RWPE1 (cell line): ENCODE measurements around the gene AGT.

ENCODE experiments used
- CTCF ChIA-PET: fragments of 350-600 bp; sonication (Branson Sonifier 250); formaldehyde crosslinking; extraction: SDS; loops from one replicate; lab custom pipeline; 2021; lab: Yijun Ruan, JAX
- POLR2A ChIA-PET: fragments of 400-600 bp; formaldehyde crosslinking; extraction: SDS; loops from one replicate; lab custom pipeline; 2020; ENCODE audit warnings: antibody characterized with exemption; ENCODE audit not compliant: low non-redundant PET; lab: Yijun Ruan, JAX
- DNase-seq: peaks from one replicate; pipeline ENCODE4 v3.0.0; 2012; ENCODE audit warnings: low spot score
- H3K27ac ChIP-seq: fragments of 450-650 bp; 2 replicates; pipeline ENCODE4 v1.5.1; 2017
- CTCF ChIP-seq: fragments of 450-650 bp; conservative IDR thresholded peaks from 2 replicates; pipeline ENCODE4 v1.5.1; 2017; ENCODE audit warnings: low read depth, mild to moderate bottlenecking

AGT gene

GRCh38 chr1:230757856-230758708 is 44.2 kb upstream of the AGT start:
- DNase-seq = no peak
- ChIA-PET CTCF (no interaction called here), POLR2A (interaction anchor here (0.6 kb wide), 1 partner anchor 90 kb away, joined by 3 read pairs; no protein-coding TSS in a partner anchor)
- no peak overlapping the region for H3K27ac ChIP-seq
- no peak for TF ChIP-seq CTCF

- POLR2A ChIA-PET = no interaction called here
- CTCF ChIA-PET = interaction anchor here (0.6 kb wide), 1 partner anchor 82 kb away, joined by 3 read pairs; no protein-coding TSS in a partner anchor
- TF ChIP-seq CTCF = no peak
- H3K27ac ChIP-seq = no peak overlapping the region
- DNase-seq = no peak
These were observed 40.9 kb upstream of the AGT start for GRCh38 chr1:230754796-230755195.

- CTCF ChIA-PET = interaction anchor here (0.6 kb wide), 1 partner anchor 376 kb away, joined by 4 read pairs; no protein-coding TSS in a partner anchor
- peak; percentile 51 for DNase-seq
- POLR2A ChIA-PET = no interaction called here
- H3K27ac ChIP-seq = peak overlapping the region; percentile 9; the same call in 1 of the 2 replicates
- no peak for TF ChIP-seq CTCF
These were observed 39.8 kb upstream of the AGT start for GRCh38 chr1:230753586-230754251.

GRCh38 chr1:230753191-230753585 is 39.3 kb upstream of the AGT start:
- H3K27ac ChIP-seq = peak overlapping the region; percentile 9; the same call in 1 of the 2 replicates
- ChIA-PET CTCF (no interaction called here), POLR2A (no interaction called here)
- TF ChIP-seq CTCF = no peak
- no peak for DNase-seq

GRCh38 chr1:230752407-230752806 is 38.5 kb upstream of the AGT start:
- H3K27ac ChIP-seq = no peak overlapping the region
- POLR2A ChIA-PET = no interaction called here
- CTCF ChIA-PET = interaction anchor here (0.7 kb wide), 1 partner anchor 53 kb away, joined by 3 read pairs; no protein-coding TSS in a partner anchor
- DNase-seq = no peak
- no peak for TF ChIP-seq CTCF

GRCh38 chr1:230750986-230751625 is 37.2 kb upstream of the AGT start:
- ChIA-PET CTCF (no interaction called here), POLR2A (no interaction called here)
- TF ChIP-seq CTCF = no peak
- no peak for DNase-seq
- no peak overlapping the region for H3K27ac ChIP-seq
